NCI-H748 (cell line): ENCODE data around the gene NAV2.
"Not testable (repeated sequence)": the region's sequence is repeated elsewhere in the genome, so short reads cannot be mapped to it uniquely, and the experiment has no call there.

ENCODE experiments used
- DNase-seq: peaks from one replicate; lab custom pipeline; 2025; ENCODE audit not compliant: unreplicated experiment; lab: John Stamatoyannopoulos, UW

NAV2 gene

DNA sequence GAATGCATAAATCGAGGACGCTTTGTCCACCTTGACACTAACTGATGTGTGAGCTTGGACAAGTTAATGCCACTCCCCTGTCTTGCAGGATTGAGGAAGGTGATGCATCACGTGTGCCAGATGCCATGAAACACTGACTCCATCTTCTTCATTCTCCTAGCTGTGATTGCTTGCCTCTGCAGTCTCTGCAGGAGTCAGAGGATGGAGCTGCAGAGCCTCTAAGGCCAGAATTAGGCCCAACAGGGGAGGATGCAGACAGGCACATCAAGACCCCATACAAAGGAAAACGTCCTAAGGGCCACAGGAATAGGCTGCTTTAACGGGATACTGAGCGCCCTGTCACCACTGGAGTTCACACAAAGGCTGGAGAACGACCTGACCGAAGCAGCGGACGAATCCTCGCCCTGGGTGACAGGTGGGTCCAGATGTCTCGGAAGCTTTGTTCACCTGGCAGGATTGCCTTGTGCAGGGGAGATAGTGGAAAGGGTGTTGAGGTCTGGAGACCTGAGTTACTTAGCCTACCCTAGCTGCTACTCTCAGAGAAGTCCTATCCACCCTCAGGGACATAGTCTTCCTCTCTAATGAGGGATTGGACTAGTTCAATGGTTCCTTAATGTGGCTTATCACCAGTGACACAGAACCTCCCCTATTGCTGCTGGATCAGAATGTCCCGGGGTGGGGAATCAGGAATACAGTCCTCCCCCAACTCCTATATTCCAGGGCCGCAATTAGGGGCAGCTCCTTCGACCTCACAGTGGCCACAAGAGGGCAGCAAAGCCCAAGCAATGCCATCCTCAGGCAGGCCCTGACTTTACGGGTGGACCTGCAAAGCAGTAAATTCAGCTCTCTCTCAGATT is 415.3 kb downstream of the NAV2 start:
- DNase-seq, result peak; percentile 72

GRCh38 chr11:20128528-20128825 is 415.8 kb downstream of the NAV2 start:
- not testable (repeated sequence) for DNase-seq

- no peak for DNase-seq
Observed at GRCh38 chr11:20129665-20130064, 417.0 kb downstream of the NAV2 start.

DNA sequence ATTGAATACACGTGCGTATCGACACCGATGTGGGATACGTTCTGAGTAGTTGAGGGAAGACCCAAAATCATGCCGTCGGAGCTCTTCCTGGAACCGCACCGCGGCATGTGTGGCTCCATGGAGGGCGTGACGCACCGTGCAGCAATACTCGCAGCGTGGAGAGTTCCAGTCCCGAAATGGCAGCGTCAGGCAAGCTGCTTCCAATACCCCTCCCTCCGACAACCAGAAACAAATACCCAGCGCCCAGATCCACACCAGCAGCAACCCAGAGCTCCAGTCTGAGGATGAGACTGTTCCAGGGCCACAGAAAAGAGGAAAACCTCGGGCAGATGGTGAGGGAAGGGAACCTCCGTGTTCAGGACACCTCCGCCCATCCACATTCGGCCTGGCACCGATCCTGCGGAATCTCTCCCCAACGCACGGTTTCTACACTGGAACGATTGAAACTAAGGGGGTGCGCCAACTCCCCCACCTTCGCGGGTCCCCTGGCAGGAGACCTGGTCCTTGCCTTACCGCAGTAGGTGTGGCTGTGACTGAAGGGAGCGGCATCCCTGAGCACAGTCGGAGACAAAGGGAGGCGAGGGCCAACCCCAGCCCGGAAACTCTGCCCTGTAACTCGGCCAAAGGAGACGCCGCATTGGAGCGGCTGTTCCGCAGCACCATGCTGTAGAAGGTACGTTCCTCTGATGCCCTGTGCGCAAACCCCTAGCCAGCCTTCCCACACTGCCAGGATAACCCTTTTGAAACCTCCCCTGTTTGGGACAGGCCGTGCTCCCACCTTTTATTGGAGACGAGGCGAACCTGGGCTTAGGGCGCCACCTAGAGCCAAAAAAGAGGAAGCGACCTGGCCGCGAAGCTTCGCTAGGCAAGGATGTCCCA is 419.4 kb downstream of the NAV2 start:
- DNase-seq, result peak; percentile 29

GRCh38 chr11:20132667-20133039 is 420.0 kb downstream of the NAV2 start:
- DNase-seq, result no peak

DNA sequence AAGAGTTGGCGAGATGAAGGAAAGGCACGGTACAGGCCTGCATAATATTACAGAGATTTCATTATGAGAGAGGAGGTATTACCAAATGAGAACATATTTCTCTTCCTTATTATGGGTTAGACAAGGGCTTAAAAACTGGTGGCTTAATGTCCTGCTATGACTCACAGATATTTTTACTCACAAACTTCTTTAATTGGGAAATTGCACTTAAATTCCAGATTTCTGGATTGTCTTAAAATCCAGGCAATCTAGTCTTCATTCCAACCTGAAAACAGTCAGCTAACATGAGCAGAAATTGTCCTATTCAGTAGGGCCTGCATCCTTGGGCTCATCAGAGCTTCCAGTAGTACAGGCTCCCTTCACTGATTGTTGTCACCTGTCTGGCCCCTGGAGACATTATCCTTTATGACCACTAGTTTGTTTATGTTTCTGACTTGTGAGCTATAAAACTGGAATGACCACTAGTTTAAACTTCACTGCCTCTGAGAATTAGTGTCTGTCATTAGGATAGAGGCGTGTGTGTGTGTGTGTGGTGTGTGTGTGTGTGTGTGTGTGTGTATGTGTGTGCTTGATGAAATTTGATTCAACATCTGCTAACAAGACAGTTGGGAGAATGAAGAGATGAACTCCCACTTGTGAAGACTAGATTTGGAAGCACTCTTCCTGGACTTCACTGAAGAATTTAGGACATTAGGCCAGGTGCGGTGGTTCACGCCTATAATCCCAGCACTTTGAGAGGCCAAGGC is 422.5 kb downstream of the NAV2 start:
- DNase-seq, result peak; percentile 31

DNA sequence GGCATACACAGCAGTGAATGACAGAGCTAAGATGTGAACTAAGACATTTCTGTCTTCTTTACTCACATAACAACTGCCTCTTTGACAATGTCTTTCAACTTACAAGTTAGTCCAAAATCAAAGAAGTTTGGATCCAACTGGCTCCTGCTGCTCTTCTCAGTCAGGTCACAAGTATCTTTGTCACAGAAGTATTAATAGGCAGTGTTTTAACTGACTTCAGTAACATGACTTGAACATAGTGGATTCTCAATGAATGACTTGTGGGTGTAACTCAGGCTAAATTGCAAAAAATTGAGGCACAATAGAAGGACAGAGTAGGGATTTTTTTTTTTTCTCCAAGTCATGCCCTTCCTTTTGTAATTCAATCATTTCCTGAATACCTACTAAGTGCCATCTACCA is 425.0 kb downstream of the NAV2 start:
- no peak for DNase-seq

GRCh38 chr11:20138707-20139106 is 426.1 kb downstream of the NAV2 start:
- DNase-seq, result no peak

- DNase-seq, result no peak
Observed at GRCh38 chr11:20154381-20154780, 441.7 kb downstream of the NAV2 start.

GRCh38 chr11:20155683-20156279 is 443.1 kb downstream of the NAV2 start:
- no peak for DNase-seq

GRCh38 chr11:20156280-20156875 is 443.7 kb downstream of the NAV2 start:
- DNase-seq, result no peak

- DNase-seq, result no peak
Observed at GRCh38 chr11:20156876-20157613, 444.4 kb downstream of the NAV2 start.

DNA sequence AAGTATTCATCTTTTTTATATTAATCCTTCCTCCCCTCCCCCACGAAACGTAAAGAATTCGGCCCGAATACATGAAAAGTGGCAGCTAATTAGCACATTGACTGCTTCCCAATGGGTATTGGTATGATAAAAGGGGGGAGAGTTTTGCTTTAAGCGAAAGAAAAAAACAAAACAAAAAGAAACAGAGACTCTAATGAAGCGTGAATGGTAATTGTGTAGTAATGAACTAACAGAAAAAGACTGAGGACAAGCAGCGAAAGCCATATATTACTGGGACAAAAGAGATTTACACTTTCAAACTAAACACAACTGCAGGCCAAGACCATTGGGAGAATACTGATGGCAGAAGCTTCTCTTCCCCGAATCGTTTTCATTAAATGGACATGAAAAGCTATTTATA is 445.1 kb downstream of the NAV2 start:
- DNase-seq, result no peak

DNA sequence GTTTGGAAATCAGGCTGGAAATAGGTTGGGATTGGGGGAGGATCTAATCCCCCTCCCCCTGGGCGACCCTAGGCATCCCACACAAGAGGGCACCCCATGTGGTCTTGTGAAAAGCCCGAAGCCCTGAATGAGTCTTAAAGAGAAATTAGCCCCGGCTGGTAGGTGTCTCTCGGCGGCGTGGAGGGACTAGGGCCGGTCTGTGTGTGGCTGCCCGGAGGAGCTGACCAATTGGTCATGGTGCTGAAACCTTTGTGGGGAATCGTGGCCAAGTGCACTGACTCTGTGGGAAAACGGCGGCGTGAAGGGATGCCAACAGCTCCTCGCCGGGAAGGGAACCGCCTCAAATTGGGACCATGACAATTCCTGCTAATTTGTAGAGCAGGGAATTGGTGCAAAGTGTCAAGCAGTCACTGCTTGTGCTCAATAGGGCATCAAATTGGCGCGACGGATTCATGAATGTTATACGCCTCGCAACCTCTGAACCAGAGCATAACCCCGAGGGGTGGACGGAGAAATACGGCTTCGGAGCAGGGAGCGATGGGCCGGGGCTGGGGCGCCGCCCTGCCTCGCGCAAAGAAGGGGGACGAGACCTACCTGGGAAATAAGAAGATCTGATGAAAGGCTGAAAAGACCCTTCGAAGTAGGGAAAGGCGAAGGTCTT is 446.1 kb downstream of the NAV2 start:
- no peak for DNase-seq

- peak; percentile 17 for DNase-seq
Observed at GRCh38 chr11:20159466-20160381, 447.1 kb downstream of the NAV2 start.

DNA sequence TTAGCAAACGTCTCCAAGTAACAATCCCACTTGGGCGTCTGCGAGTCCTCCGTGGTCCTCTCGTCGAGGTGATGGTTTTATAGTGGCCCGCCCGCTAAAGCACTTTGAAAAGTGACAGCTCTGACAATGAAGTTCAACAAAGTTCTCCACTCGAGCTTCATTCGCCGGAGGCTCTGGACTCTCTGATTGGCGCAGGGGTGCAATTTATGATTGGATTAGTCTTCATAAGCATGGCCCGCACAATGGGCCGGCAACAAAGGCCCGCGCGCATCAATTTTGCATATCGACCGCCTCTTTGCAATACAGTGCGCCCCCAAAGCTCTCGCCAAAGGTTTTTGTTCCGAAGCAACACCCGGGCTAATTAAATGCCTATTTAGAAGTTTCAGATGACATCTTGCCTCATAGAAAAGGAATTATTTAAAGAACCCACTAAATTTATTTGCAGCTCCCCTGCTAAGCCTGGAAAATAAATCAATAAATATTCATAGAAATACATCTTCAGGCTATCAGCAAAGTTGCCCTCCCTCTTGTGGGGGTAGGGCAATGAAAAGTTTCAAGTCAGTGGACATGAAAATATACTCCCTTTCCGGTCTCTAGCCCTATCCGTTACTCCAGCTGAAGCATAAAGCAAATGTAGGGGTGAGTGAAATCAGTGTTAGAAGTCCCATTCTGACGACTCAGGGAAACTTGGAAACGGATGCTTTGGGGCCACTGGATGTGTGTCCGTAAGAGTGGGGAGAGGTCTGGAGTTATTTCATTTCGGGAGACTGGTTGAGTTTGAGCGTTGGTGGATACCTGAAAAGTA is 448.0 kb downstream of the NAV2 start, which contains the start of gene DBX1:
Gene DBX1, minus strand, starts transcription at position 51 of the 805 bp plus-strand sequence. CDS start 151 bp downstream, outside the sequence.
- peak; percentile 53 for DNase-seq

DNA sequence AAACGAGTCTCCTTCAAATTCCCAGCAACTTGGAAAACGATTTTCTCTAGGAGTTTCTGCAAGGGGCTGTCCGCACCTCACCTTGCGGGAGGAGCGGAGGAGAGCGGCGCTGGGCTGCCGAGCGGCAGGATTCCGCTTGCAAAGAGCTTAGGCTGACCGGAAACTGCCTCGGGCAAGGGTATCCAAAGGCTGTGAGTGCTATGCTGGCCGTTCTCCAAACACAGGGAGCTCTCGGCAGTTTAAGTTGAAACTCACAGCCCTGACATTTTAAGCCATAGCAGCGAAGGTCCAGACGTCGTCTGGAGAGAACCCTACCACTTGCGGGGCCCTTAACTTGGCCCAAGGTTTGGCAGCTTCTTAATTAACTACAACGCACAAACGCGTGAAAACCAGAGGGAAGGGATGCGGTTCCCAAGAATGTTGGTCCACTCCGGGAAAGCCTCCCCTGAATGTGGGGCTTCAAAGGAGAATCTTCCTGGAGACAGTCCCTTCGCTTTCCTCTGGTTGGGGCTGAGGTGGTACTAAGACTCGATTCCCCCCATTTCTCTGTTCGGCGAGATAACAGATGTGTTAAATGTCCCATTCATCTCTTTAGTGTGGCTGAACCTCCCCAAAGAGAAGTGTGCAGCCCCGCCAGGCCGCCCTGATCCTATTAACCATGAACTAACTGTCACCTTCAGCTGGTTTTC is 448.7 kb downstream of the NAV2 start:
- peak; percentile 81 for DNase-seq
